GM21576 (cell line): ENCODE measurements around the gene RGS1.

Source experiments
- ATAC-seq: cut with Tn5 transposase; IDR thresholded peaks from one replicate; pipeline ENCODE4 v1.9.1; 2021; ENCODE audit warnings: mild to moderate bottlenecking, moderate library complexity; ENCODE audit not compliant: unreplicated experiment

RGS1 gene

DNA sequence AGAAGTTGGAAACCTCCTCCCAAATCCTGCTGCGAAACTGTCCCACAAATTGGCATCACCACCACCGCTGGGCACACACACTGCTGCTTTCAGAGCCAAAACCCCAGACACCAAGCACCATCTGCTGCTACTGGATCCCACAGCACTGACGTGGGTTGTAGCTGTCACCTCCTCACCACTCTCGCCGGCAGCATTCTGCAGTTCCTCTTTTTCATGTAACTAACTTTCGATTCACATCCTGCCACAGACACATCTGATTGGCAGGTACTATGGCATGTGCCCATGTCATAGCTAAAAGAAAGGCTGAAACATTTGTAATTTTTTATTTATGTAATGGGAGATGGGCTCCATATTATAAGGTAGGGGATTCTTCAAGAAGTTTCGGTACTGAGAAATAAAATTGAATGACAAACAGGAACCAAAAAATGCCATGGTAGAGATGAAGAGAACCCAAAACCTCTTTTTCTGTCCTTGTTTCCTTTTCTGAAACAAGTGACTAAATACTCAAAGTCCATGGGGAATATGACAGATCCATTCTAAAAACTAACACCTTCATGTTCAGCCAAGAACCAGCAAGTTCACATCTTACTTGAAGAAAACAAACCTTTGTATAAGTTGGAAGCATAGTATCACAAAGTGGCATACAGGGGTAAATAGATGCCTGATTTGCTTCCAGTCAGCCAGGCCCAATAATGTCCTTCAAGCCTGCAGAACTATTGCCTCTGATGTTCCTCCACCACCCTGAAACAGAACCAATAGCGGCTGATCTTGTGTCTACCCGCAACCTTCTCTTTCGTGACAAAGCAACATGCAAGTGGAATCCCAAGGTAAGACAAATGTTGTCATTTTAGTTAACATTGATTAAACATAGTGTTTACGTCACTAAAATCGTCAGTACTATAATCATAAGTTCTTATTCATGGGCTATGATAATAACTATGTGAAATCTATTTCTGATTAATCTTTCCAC is 33.8 kb downstream of the RGS1 start:
- ATAC-seq = peak; percentile 99

DNA sequence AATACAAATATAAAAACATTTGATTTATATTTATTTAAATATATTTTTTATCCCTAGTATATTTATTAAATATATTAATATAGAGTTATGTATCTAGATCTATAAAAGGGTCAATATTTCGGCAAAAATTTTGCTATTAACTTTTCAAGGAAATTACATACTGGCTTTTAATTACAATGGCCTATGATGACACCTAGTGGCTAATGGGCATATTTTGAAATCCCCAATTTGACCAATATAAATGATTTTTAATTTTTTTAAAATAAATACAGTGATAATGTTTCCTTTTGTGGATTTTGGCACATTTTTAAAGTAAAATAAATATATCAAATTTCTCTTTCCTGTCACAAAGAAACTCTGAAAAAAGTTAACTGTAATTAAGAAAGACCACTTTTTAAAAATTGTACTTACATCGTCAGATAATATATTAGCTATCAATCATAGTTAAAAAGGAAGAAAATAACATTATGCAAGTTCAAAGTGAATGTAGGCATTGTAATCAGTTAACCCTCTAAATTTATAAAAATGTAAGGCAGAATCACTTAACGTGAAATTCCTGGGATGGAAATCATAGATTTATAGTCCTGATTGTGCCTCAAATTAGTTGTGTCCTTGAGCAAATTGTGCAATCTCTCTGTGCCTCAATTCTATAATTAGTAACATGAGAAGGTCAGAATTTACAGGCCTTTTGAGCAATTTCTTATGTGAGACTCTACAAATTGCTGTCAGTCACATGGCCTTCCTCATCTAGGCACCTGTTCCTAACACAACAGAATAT is 34.7 kb downstream of the RGS1 start:
- ATAC-seq = no peak

DNA sequence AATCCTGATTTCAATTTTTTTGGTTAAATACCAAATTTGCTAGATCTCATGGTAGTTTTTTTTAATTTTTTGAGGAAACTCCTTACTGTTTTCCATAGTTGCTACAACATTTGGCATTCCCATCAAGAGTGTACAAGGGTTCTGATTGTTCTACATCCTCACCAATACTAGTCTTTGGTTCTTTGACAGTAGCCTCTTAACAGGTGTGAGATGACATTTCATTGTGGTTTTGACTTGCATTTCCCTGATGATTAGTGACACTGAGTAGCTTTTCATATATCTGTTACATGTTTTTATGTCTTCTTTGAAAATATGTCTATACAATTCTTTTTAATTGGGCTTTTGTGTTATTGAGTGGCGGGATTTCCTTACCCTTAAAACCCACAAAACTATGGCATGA is 39.5 kb downstream of the RGS1 start:
- peak; percentile 61 for ATAC-seq

DNA sequence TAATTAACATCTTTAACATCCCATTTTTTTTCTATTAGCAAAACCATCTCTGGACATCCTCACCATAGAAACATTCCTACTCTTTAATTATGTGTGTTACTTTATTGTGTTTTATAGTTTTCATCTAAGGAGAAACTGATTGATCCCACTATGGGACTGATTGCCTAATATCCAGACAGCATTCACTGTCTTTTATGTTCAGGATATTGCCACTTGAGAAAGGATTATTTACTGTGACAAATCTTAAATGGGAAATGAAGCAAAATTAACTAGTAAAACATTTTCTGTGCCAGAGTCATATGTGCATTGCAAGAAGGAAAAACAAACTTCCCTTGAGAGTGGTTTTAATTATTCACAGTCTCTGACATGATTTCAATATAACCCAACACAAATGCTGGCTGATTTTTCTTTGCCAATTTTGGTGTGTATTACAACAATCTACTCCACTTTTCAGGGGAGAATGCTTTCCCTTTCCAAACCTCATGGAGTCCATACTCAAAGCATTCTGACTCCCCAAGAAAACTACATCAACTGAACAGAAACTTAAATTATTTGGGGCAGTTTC is 44.6 kb downstream of the RGS1 start:
- no peak for ATAC-seq

DNA sequence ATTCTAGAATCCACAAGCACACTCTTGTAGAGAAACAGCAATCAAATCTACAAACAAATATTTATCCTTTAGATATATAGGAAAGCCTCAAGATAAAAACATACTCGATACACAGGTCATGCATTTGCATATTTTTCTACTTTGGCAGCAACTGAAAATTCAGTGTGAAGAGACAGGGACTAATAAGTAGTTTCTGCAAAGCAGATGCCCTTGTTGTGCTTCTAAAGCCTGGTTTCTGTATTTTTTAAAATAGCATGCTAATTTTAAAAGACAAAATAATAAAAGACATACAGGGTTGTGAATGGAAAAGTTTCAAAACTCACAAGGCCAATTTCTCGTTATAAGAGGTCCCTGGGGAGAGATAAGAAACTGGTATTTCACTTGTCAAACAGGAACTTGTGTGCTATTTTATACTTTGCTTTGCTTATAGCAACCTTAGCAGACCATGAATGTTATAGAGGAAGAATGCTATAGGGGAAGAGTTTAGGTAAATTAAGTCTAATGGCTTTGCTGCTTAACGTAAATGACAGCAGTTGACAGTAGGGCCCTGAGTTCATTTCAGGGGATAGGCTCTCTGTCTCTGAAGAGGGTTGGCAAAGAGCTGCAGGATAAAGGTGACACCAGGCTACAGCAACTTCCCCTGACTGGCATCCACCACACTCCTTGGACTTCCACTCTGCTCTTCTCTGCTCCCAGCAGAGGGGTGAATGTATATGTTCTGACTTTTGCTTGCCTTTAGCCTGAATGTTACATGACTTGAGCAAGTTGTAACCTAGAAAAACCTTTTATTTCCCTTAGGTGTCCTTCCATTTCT is 51.0 kb downstream of the RGS1 start:
- ATAC-seq = peak; percentile 96

DNA sequence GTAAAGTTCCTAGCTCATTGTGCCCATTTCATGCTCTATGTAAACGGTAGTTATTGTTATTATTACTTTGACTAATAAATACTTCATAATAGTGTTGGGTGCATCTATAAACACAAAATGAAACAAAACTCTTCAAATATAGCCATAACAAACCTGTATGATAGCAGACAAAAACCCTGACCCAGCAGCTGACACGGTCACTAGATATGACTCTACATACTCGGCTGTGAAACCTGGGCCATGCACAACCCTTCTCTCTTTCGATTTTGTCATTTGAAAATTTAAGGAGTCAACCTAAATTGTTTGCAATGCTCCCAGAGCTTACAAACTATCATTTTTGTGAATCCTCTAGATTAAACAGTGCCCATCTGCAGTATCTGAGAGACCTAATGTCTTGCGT is 52.3 kb downstream of the RGS1 start:
- ATAC-seq = no peak

DNA sequence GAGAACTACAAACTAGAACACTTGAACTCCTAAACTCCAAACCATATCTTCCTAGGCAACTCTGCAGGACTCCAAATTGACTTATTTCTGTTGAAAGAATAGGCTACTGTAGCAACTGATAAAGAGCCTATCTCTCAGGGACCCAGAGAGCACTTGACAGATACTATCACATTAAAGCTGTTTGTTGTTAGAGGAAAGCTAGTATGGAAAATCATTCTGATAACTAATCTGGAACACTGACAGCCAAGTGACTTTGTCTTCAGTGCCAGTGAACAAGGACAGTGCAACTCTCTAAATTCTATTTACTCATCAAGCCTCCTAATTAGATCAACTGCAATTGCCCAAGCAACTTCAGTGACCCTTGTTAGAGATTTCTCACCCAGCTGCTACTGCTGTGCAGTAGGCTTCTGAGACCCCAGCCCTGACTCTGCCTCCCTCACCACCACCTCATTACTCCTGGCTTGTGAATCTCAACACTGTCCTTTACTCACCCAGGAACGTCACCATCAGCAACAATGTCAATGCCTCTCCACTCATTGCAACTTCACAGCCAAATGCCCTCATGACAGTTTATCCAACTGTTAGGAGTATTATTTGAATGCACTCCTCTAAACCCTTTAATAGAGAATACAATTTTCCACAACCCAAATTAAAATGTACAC is 53.0 kb downstream of the RGS1 start:
- no peak for ATAC-seq

DNA sequence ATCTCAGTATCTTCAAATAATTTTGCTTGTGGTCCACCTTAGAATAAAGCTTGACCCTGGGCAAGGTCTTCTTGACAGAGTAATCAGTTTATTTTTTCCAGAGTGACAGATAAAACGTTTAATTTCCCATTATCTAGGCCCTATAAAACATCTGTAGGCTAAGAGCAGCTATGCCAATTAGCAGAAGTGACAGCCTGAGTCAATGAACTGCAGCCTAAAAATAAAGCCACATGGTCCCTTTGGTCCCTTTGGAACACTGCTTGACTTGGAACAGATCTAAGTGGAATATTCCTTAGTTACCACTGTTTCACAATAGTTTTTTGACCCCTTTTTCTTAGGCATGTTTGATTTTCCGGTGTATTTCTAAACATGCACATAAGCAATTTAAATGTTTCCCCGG is 54.0 kb downstream of the RGS1 start:
- ATAC-seq = no peak
